ENCODE data around the gene ITSN2. TPM values are rescaled to one million over a fixed set of nuclear protein-coding genes. Genes with fewer than 3 reads are reported as not detected.

ITSN2 gene
- total RNA-seq, 1 experiment from 2014 or later: 19.8 TPM

GRCh38 chr2:24394998-24395397 is 34.7 kb upstream of the ITSN2 start:
- H3K27me3 Mint-ChIP-seq (ENCODE audit: low read depth): no peaks in the 10 kb centered on the region
- ATAC-seq (no peak), DNase-seq (ENCODE audit: low spot score) (no peak)
- no peak overlapping the region for H3K27ac Mint-ChIP-seq
- H3K9me3 Mint-ChIP-seq: no peaks in the 10 kb centered on the region
- ChIA-PET CTCF (interaction anchor here (0.7 kb wide), 1 partner anchor 468 kb away, joined by 7 read pairs; the partner anchor contains the start of gene ATAD2B), POLR2A (no interaction called here)
- H3K36me3 Mint-ChIP-seq: no peaks in the 10 kb centered on the region
- no peak overlapping the region for H3K4me3 Mint-ChIP-seq
- H3K4me1 Mint-ChIP-seq: peaks cover 5% of the 10 kb centered on the region
- TF ChIP-seq USF2 (CRISPR knock-in tag; IDR thresholded peaks at IDR 0.05) (no peak), ZNF121 (CRISPR knock-in tag; IDR thresholded peaks at IDR 0.05) (peak; percentile 66; the same call in 1 of the 2 replicates)

- no peak for TF ChIP-seq FOXJ3 (CRISPR knock-in tag; IDR thresholded peaks at IDR 0.05; ENCODE audit: borderline replicate concordance)
- TF ChIP-seq RELA (CRISPR knock-in tag; IDR thresholded peaks at IDR 0.05; ENCODE audit: borderline replicate concordance): no peak
- TF ChIP-seq MXD4 (CRISPR knock-in tag; IDR thresholded peaks at IDR 0.05; ENCODE audit: borderline replicate concordance): no peak
- TF ChIP-seq TEAD1 (CRISPR knock-in tag; IDR thresholded peaks at IDR 0.05): no peak
- no peak for TF ChIP-seq E2F4 (CRISPR knock-in tag; IDR thresholded peaks at IDR 0.05; ENCODE audit: borderline replicate concordance, low read depth)
- no peak for TF ChIP-seq JAZF1 (CRISPR knock-in tag; IDR thresholded peaks at IDR 0.05)
- TF ChIP-seq OVOL2 (CRISPR knock-in tag; IDR thresholded peaks at IDR 0.05; ENCODE audit: borderline replicate concordance): no peak
- TF ChIP-seq PRDM15 (CRISPR knock-in tag; IDR thresholded peaks at IDR 0.05): no peak
- TF ChIP-seq ATF2 (CRISPR knock-in tag; IDR thresholded peaks at IDR 0.05; ENCODE audit: borderline replicate concordance, low read depth): no peak
- TF ChIP-seq CDX4 (CRISPR knock-in tag; IDR thresholded peaks at IDR 0.05; ENCODE audit: borderline replicate concordance): no peak
- TF ChIP-seq NR1H2 (CRISPR knock-in tag; IDR thresholded peaks at IDR 0.05): no peak
- TF ChIP-seq SMAD4 (CRISPR knock-in tag; IDR thresholded peaks at IDR 0.05): no peak
- no peak for TF ChIP-seq TEAD4 (CRISPR knock-in tag; IDR thresholded peaks at IDR 0.05)
- TF ChIP-seq STAT6 (CRISPR knock-in tag; conservative IDR thresholded peaks at IDR 0.05; ENCODE audit: low read depth): no peak
- Mint-ChIP-seq H3K27ac (no peak overlapping the region), H3K4me3 (no peak overlapping the region), H3K36me3 (no peaks in the 10 kb centered on the region), H3K27me3 (ENCODE audit: low read depth) (no peaks in the 10 kb centered on the region), H3K4me1 (no peaks in the 10 kb centered on the region), H3K9me3 (peaks cover 5% of the 10 kb centered on the region; the same call in 1 of the 2 replicates)
- no peak for DNase-seq (ENCODE audit: low spot score)
- no peak for ATAC-seq
- ChIA-PET POLR2A (no interaction called here), CTCF (no interaction called here)
These were observed 32.3 kb upstream of the ITSN2 start for GRCh38 chr2:24392542-24393059.

All from WTC11 (cell line).